Left colon (tissue), 2 donors: ENCODE results near the gene PUM2. TPM values are rescaled to one million over a fixed set of nuclear protein-coding genes. Genes with fewer than 3 reads are reported as not detected.

Experiments used
- ATAC-seq: fragments of 200-7000 bp; cut with Tn5 transposase; one replicate; pipeline ENCODE4 v1.9.1; 2020; ENCODE audit warnings: mild to moderate bottlenecking, moderate library complexity
- DNase-seq, 2 donors: peaks; one replicate each; pipeline ENCODE4 v3.0.0-alpha.2; 2020
- intact Hi-C, 2 donors: fragments of 100-400 bp; cut with DNase I in 1 of 2; cut with micrococcal nuclease in 1 of 2; formaldehyde crosslinking; loops; one replicate each; pipeline versions ENCODE4 v1.11.2 to v1.14.0; 2022; cut with DNase I, micrococcal nuclease
- total RNA-seq, 2 donors: library from RNA; stranded (reverse); fragmentation: NEBNext Ultra II Directional; extraction: Animal tissue kit (Norgen Biotek cat#: 25700); gene quantifications; one replicate each; pipeline ENCODE4 v1.2.1, GENCODE V29; 2021
- donor health status: DM: no; HTN: no; CAD: no.
- donor health status: DM: yes; HTN: yes; CAD: no.

Gene PUM2
- total RNA-seq, 2 donors from 2014 or later, result 99.4 to 109 TPM

- intact Hi-C loops, result no loop called here
- ATAC-seq (no peak), DNase-seq (no peak)
Observed at GRCh38 chr2:20200697-20201555, 149.7 kb downstream of the PUM2 start.

DNA sequence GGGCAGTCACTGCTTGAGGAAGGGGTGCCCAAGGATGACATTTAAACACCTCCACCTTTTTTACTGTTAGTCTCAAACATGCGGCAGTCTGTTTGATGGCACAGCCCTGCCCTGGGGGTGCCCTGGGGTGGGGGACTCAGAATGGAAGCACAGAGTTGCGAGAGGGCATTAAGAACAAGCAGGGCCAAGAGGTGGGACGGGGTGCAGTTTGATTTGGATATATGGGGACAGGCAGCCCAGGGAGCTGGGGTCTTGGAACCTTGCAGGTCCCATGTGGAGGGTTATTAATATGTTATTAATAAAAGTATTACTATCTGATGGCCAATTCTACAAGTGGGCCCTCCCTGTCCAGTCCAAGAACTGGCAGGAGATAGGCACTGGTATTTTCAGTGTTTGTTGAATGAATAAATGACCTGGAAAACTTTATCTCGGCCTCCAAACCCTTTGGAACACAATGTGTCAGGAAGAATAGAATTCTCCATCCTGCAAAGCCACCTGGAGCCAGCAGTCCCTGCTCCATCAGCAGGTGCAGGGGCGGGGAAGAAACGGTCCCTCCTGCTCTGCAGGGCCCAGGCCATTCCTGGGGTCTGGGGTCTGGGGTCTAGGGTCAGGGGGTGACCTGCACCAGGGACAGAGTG is 150.9 kb downstream of the PUM2 start:
- ATAC-seq (no peak), DNase-seq (no peak)
- intact Hi-C loops, result no loop called here

DNA sequence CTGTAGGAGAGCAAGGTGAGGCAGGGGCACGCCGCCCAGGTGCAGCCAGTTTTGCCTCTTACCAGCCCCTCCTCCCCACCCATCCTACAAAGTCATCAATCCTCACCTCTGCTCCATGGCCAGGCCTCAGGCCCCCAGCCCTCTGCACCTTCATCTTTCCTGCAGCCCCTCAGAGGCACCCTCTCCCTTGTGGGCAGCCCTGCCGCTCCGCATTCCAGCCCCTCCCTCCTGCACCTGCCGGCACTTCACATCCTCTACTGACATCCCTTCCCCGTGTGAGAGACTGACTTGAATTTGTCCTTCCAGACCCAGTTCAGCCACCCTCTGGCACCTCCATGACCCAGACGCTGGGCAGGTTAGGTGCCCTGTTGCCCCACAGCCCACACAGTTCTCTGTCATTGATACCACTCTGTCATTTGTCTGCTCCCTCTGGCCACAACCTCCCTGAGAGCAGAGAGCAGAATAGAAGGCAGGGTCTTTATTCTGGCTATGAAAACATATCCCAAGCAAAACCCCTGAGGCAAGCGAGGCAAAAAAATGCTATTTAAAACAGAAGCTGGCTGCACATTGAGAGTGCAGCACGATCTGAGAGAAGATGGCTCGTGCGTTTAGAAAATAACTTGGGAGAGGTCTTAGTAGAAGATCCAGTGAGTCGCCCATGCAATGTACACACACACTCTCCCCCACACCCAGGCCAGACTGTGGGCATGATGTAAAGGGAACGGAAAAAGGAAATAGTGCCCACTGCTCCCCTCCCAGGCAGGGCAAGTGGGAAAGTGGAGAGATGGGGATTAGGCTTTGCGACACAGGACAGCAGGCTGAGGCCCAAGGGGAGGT is 151.6 kb downstream of the PUM2 start:
- intact Hi-C loops, result no loop called here
- no peak for ATAC-seq
- DNase-seq, result no peak

Other genes starting within 250 kb of the PUM2 start
- 100 to 1,000 TPM; 159 to 184 TPM for gene SDC1, start 125.7 kb downstream of the PUM2 start, total RNA-seq
- gene RHOB, start 96.2 kb upstream of the PUM2 start, total RNA-seq, result 100 to 1,000 TPM; 141 to 332 TPM